ENCODE results near the gene PMIS2.

GRCh38 chr19:35558400-35559280 lies 27.3 kb upstream of the PMIS2 start:
- TF ChIP-seq EZH2phosphoT487 (IDR thresholded peaks at IDR 0.05; ENCODE audit: insufficient read depth, low read depth) (no peak), EZH2 (IDR thresholded peaks at IDR 0.05; ENCODE audit: insufficient read depth, poor library complexity, severe bottlenecking) (no peak)
